GM21529 (cell line): ENCODE measurements around the gene HOXA9.

Experiments
- ATAC-seq: cut with Tn5 transposase; IDR thresholded peaks from one replicate; pipeline ENCODE4 v1.9.1; 2021; ENCODE audit not compliant: unreplicated experiment

The HOXA9 gene

GRCh38 chr7:27177795-27178320 lies 12.5 kb upstream of the HOXA9 start:
- no peak for ATAC-seq

GRCh38 chr7:27176962-27177794 lies 11.8 kb upstream of the HOXA9 start:
- ATAC-seq: no peak

GRCh38 chr7:27176524-27176845 lies 11.1 kb upstream of the HOXA9 start:
- no peak for ATAC-seq

DNA sequence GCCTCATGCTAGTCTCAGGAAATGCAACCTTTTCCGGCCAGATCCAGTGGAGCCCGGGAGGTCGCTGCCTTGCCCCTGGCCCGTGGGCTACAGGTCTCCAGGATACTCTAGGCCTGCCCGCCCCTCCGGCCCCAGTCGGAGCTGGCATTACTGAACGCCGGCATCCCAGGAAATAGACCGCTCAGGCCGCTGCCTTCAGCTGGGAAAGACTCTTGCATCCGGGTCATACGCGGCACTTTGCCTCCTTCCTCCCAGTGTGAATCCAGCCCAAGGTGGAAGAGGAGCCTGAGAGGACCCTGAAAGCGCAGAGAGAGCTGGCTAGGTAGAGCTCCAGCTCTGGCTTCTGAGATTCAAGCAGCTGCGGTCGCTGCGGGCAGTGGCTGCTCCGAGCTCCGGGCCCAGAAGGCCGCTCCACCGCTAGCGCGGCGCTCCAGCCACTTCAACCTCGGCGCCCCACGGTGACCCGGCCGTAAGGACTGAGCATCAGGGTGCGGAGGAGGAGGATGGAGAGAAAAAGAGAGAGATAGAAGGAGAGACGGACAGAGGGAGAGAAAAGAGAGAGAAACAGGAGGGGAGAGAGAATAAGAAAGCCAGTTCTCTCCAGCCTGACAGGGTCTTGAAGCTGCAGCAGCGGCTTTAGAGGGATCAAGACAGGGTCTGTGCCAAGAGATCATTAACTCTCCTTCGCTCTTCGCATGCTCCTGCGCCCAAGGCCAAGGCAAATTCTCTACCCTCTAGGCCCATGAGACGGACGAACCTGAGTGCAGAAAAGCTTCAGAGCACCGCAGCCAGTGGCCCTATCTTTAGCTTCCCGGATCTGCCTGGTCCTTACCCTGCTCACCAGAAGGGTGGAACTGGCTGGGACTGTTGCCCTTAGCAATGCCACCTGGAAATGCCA lies 10.5 kb upstream of the HOXA9 start:
- no peak for ATAC-seq

GRCh38 chr7:27174874-27175625 lies 9.7 kb upstream of the HOXA9 start:
- no peak for ATAC-seq

DNA sequence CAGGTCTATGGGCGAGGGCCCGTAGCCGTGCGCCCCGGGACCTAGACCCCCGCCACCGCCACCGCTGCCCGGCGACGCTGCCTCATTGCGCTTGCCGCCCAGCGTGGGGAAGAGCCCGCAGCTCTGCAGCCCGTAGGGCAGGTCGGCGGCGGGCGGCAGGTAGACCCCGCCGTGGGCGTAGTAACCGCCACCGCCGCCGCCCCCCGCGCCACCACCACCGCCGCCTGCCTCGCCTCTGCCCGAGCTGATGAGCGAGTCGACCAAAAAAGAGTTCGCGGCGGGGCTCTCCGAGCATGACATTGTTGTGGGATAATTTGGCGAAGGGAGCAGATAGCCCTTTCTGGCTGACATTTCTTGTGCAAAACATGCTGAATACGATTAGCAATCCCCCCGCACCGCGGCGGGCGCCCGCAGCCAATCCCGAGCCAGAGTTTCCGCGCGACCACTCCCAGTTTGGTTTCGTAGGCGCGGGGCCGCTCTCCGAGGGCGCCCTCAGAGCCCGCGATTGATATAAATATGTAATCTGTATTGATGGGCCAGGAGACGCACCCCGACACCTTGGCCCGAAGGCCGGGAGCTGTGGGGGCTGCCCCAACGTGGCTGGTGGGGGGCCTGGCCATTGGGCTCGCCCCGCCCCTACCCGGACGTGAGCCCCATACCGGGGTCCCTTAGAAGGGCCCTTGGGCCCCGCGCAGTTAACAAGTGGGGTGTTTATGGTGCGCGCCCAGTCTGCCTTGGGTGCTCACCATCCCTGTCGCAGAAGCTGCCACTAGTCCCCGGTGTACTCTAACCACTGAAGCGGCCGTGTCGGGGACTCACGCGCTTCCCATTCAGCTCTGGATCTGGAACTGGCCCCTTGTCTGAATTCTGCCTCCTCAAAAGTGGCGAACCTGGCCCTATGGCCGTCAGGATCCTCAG lies 8.9 kb upstream of the HOXA9 start, which contains the start of gene HOXA10:
HOXA10 (minus strand) TSS at position 365 of the 918 bp plus-strand sequence; CDS start at position 351, 14 bp downstream.
- no peak for ATAC-seq

DNA sequence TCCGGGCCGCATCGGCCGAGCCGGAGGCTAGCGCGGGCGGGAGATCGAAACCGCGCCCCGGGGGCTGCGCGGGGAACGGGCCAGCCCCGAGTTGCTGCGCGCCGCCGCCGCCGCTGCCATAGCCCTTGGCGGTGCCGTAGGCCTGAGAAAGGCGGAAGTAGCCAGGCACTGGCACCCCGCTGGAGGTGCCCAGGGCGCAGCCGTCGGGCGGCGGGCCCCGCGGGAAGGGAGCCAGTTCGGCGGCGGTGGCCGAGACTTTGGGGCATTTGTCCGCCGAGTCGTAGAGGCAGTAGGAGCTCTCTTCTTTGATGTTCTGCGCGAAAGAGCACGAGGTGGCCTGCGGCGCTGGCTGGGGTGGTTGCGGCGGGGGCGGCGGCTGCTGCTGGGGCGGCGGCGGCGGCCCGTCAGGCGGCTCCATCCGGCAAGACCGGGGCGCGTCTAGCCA lies 8.2 kb upstream of the HOXA9 start:
- ATAC-seq: no peak

GRCh38 chr7:27172823-27173510 lies 7.6 kb upstream of the HOXA9 start:
- ATAC-seq: no peak

DNA sequence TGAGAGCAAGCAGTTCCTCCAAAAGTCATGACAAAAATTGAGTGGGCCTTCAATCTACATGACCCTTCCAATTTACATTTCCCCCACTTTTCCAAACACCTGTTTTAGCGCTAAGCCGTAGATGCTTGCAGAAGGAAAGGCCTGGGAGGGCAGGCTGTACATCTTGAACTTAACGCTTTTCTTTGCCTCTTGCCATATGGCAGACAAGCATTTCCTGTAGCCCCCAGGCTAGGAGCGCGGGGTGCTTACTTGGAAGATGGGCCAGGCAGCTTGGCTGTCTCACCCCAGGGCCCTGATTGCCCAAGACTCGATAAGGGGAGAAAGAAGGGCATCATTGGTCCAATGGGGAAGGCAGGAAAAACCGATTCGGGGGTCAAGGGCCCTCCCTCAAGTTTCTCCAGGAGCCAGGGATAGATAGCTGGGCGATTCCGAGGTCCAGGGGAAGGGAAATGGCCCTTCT lies 7.0 kb upstream of the HOXA9 start:
- ATAC-seq: no peak

- no peak for ATAC-seq
Measured at GRCh38 chr7:27171637-27172314, 6.4 kb upstream of the HOXA9 start.

DNA sequence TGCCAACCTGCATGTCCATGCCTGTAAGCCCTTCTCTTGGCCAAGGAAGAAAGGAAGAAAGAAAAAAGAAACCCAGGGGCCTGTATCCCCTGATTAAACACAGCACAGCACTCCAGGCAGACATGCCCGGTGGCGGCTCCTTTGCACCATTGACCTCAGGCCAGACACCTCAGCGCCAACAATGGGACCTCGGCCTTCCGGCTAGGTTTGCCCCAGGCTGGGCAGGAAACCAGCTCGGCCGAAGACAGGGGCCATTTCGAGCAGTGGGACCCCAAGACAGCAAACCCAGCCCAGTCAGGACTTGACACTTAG lies 5.9 kb upstream of the HOXA9 start:
- no peak for ATAC-seq

GRCh38 chr7:27170426-27171324 lies 5.3 kb upstream of the HOXA9 start:
- no peak for ATAC-seq

DNA sequence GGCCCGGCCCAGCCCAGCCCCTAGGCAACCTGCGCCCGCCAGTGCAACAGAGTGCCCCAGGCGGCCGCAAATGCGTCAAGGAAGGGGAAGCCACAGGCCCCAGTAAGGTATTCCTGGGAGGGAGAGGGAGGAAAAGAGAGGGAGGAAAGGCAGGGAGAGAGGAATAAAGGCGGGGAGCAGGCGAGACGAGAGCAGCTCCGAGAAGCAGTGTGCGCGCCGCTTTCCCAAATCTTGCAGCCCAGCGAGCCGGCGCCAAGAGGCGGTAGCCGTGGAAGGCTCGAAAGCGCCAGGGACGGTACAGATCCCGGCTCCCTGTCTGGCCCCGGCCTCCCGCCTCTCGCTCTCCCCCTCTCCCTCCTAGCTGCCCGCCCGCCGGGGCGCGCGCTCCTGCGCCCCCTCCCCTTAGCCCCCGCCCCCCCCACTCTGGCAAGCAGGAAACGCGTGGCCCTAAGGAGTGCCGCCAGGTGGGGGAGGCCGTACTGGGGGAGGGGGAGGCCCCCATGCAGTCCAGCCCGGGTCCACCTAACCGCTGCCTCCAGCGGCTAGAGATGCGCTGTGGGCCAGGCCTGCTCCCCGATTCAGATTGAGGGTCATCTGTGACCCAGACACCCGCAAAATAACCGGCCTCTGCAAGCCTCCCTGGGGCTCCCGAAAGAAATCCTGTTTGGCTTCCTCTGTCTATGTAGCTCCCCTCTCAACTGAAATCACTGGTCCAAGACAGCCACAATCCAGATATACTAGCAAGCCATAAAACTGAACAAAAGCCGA lies 4.5 kb upstream of the HOXA9 start:
- no peak for ATAC-seq

- no peak for ATAC-seq
Measured at GRCh38 chr7:27168265-27168947, 3.1 kb upstream of the HOXA9 start.

DNA sequence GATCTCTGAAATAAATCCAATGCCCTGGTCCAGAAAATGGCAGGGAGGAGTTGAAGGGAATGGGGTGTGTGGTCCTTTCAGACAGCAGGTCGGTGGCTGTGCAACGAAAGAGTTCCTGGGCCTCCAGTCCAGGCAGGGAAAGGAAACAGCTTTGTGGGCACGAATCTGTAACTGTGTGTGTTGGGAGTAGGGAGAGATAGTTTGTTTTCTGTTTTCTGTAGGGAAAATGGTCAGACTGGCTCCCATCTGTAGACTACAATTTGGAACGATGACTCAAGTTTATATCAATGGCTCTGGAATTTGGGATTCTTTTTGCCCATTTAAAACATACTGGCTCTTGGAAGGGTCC lies 2.6 kb upstream of the HOXA9 start:
- no peak for ATAC-seq
